Keratinocyte (primary cell): Measurements from ENCODE around the gene NOP9. TPM values are rescaled to one million over a fixed set of nuclear protein-coding genes. Genes with fewer than 3 reads are reported as not detected.

Experiments used
- DNase-seq: peaks from one replicate; pipeline ENCODE4 v3.0.0-alpha.2; 2011; ENCODE audit warnings: low read depth, missing footprints, low spot score
- FAIRE-seq: peaks from 2 replicates; lab custom pipeline; 2011; peaks lifted over from hg19 to GRCh38; lab: Jason Lieb, UNC
- H2AFZ ChIP-seq: 2 replicates; pipeline ENCODE4 v1.6.0; 2012; ENCODE audit warnings: low read length, control low read depth, inconsistent platforms; ENCODE audit not compliant: control insufficient read depth
- H3K27ac ChIP-seq: 2 replicates; pipeline ENCODE4 v1.5.1; 2011; ENCODE audit warnings: low read length; ENCODE audit not compliant: control insufficient read depth, insufficient read depth
- H3K27me3 ChIP-seq: 3 replicates; pipeline ENCODE4 v1.6.0; 2011; ENCODE audit warnings: low read length; ENCODE audit not compliant: control insufficient read depth, insufficient read depth; ENCODE audit errors: extremely low read depth
- H3K36me3 ChIP-seq, 2 experiments: 2 replicates in 1 of 2; 3 replicates in 1 of 2; pipeline ENCODE4 v1.5.1; 2011; ENCODE audit warnings: low read length in 2 of 2, mild to moderate bottlenecking in 1 of 2; ENCODE audit not compliant: control insufficient read depth in 2 of 2, insufficient read depth in 2 of 2; ENCODE audit errors: extremely low read depth in 1 of 2
- H3K4me1 ChIP-seq: 3 replicates; pipeline ENCODE4 v1.5.1; 2011; ENCODE audit warnings: low read length; ENCODE audit not compliant: control insufficient read depth, insufficient read depth; ENCODE audit errors: extremely low read depth
- H3K4me2 ChIP-seq: 3 replicates; pipeline ENCODE4 v1.6.0; 2011; ENCODE audit warnings: low read depth, low read length; ENCODE audit not compliant: control insufficient read depth, insufficient read depth; ENCODE audit errors: extremely low read depth
- H3K4me3 ChIP-seq, 3 experiments: fragments of 200-600 bp in 1 of 3; sonication (generic) in 1 of 3; 2 replicates in 2 of 3; 3 replicates in 1 of 3; pipeline ENCODE4 v1.5.1; 2011 to 2016; ENCODE audit warnings: low read length in 3 of 3, mild to moderate bottlenecking in 3 of 3, control low read depth in 2 of 3, inconsistent platforms in 1 of 3, low read depth in 1 of 3, mixed read lengths in 1 of 3, mixed run types in 1 of 3, moderate library complexity in 1 of 3; ENCODE audit not compliant: control insufficient read depth in 2 of 3, insufficient read depth in 2 of 3; ENCODE audit errors: extremely low read depth in 1 of 3
- H3K79me2 ChIP-seq: 2 replicates; pipeline ENCODE4 v1.6.0; 2012; ENCODE audit warnings: low read length; ENCODE audit not compliant: control insufficient read depth, insufficient read depth
- H3K9ac ChIP-seq: 3 replicates; pipeline ENCODE4 v1.6.0; 2011; ENCODE audit warnings: low read length; ENCODE audit not compliant: control insufficient read depth, insufficient read depth; ENCODE audit errors: extremely low read depth
- H3K9me1 ChIP-seq: 3 replicates; pipeline ENCODE4 v1.6.0; 2011; ENCODE audit warnings: low read length; ENCODE audit not compliant: control insufficient read depth, insufficient read depth; ENCODE audit errors: extremely low read depth
- H3K9me3 ChIP-seq: 2 replicates; pipeline ENCODE4 v1.5.1; 2012; ENCODE audit warnings: low read depth, low read length; ENCODE audit not compliant: control insufficient read depth
- H4K20me1 ChIP-seq: 3 replicates; pipeline ENCODE4 v1.6.0; 2011; ENCODE audit warnings: low read length; ENCODE audit not compliant: control insufficient read depth, insufficient read depth; ENCODE audit errors: extremely low read depth
- CTCF ChIP-seq, 3 experiments: IDR thresholded peaks in 1 of 3; conservative IDR thresholded peaks in 1 of 3; optimal IDR thresholded peaks in 1 of 3; 2 replicates in 2 of 3; 3 replicates in 1 of 3; pipeline versions ENCODE3 to v1.5.1; 2011; ENCODE audit warnings: low read length in 3 of 3, mild to moderate bottlenecking in 3 of 3, moderate library complexity in 2 of 3, control low read depth in 1 of 3, inconsistent platforms in 1 of 3; ENCODE audit not compliant: insufficient read depth in 2 of 3; ENCODE audit errors: extremely low read depth in 1 of 3
- EZH2 ChIP-seq: IDR thresholded peaks from one replicate; pipeline ENCODE4 v1.6.1; 2012; ENCODE audit warnings: inconsistent platforms, mild to moderate bottlenecking, low read length, moderate library complexity
- dilution Hi-C: fragments of 300-500 bp; cut with MboI; formaldehyde crosslinking; loops from one replicate; pipeline ENCODE4 v1.7.0; 2020; ENCODE audit warnings: low sequenced_read_pairs; ENCODE audit not compliant: extremely low pct_ligation_motif_present
- polyA plus RNA-seq, 5 experiments: library from polyadenylated mRNA; depleted of rRNA in 3 of 5; stranded (reverse) in 3 of 5; stranded (forward) in 1 of 5; unstranded in 1 of 5; fragments of >200 nt; gene quantifications; 1 replicate in 1 of 5; 2 replicates in 3 of 5; 3 replicates in 1 of 5; pipeline versions ENCODE4 v1.2.1 to v1.2.3, GENCODE V29; 2011 to 2012; ENCODE audit warnings: missing spikeins in 2 of 5, low read depth in 1 of 5, low replicate concordance in 1 of 5

The NOP9 gene
- polyA plus RNA-seq, 1 donor (not counting 4 experiments of a cell fraction or from before 2014, with no cell fraction given) = 19.9 TPM

GRCh38 chr14:24323341-24323740 lies 23.7 kb downstream of the NOP9 start:
- no peak overlapping the region for H3K27ac ChIP-seq
- dilution Hi-C loops = no loop called here
- no peak for TF ChIP-seq EZH2
- no peak for TF ChIP-seq CTCF (optimal IDR thresholded peaks at IDR 0.05 in 1 of 3, IDR thresholded peaks at IDR 0.05 in 1 of 3, conservative IDR thresholded peaks at IDR 0.05 in 1 of 3; ENCODE audit: extremely low read depth in 1 of 3, insufficient read depth in 2 of 3, low read length in 3 of 3)
- H3K79me2 ChIP-seq = no peaks in the 10 kb centered on the region
- no peak for DNase-seq
- H3K9ac ChIP-seq = no peak overlapping the region
- H3K9me3 ChIP-seq = no peaks in the 10 kb centered on the region
- no peak overlapping the region for H3K4me3 ChIP-seq
- no peaks in the 10 kb centered on the region for H4K20me1 ChIP-seq
- no peaks in the 10 kb centered on the region for H3K36me3 ChIP-seq
- FAIRE-seq = no peak
- no peak overlapping the region for H2AFZ ChIP-seq
- H3K4me1 ChIP-seq = no peaks in the 10 kb centered on the region
- H3K9me1 ChIP-seq = no peaks in the 10 kb centered on the region
- H3K27me3 ChIP-seq = peaks cover 3% of the 10 kb centered on the region
- H3K4me2 ChIP-seq = no peak overlapping the region

GRCh38 chr14:24324024-24324423 lies 24.4 kb downstream of the NOP9 start:
- no peaks in the 10 kb centered on the region for H3K9me3 ChIP-seq
- H3K9ac ChIP-seq = no peak overlapping the region
- FAIRE-seq = no peak
- no peaks in the 10 kb centered on the region for H3K79me2 ChIP-seq
- dilution Hi-C loops = no loop called here
- no peak overlapping the region for H2AFZ ChIP-seq
- DNase-seq = no peak
- no peaks in the 10 kb centered on the region for H3K4me1 ChIP-seq
- no peak overlapping the region for H3K4me2 ChIP-seq
- H4K20me1 ChIP-seq = no peaks in the 10 kb centered on the region
- H3K36me3 ChIP-seq = no peaks in the 10 kb centered on the region
- TF ChIP-seq EZH2 = no peak
- no peak for TF ChIP-seq CTCF (optimal IDR thresholded peaks at IDR 0.05 in 1 of 3, IDR thresholded peaks at IDR 0.05 in 1 of 3, conservative IDR thresholded peaks at IDR 0.05 in 1 of 3; ENCODE audit: extremely low read depth in 1 of 3, insufficient read depth in 2 of 3, low read length in 3 of 3)
- H3K4me3 ChIP-seq = no peak overlapping the region
- peaks cover 3% of the 10 kb centered on the region for H3K27me3 ChIP-seq
- H3K27ac ChIP-seq = no peak overlapping the region
- no peaks in the 10 kb centered on the region for H3K9me1 ChIP-seq
